Measurements from ENCODE around the gene MRPS27.

DNA sequence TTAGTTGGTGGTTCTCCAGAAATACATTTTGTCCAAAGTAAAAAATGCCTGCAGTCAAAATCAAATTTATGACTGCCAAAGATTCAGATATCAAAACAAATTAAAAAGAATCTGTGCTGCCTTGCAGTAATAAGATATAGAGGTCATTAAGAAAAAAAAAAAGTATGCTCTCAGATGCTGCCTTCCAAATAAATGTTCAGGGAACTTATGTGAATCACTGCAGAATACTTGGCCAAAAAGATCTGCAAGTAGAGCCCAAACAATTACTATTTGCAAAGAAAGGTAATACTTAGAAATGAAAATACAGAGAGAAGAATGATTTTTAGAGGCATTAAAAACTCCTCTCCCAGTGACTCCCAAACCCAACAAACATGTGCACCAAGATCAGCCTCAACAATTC is 52.4 kb downstream of the MRPS27 start:
- no peak for TF ChIP-seq POLR2A (IDR thresholded peaks at IDR 0.05)
- TF ChIP-seq, protein P1, sequence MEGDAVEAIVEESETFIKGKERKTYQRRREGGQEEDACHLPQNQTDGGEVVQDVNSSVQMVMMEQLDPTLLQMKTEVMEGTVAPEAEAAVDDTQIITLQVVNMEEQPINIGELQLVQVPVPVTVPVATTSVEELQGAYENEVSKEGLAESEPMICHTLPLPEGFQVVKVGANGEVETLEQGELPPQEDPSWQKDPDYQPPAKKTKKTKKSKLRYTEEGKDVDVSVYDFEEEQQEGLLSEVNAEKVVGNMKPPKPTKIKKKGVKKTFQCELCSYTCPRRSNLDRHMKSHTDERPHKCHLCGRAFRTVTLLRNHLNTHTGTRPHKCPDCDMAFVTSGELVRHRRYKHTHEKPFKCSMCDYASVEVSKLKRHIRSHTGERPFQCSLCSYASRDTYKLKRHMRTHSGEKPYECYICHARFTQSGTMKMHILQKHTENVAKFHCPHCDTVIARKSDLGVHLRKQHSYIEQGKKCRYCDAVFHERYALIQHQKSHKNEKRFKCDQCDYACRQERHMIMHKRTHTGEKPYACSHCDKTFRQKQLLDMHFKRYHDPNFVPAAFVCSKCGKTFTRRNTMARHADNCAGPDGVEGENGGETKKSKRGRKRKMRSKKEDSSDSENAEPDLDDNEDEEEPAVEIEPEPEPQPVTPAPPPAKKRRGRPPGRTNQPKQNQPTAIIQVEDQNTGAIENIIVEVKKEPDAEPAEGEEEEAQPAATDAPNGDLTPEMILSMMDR (IDR thresholded peaks at IDR 0.05 in 8 of 11, conservative IDR thresholded peaks at IDR 0.05 in 3 of 11) = no peak

All from spleen (tissue), 7 donors.